Left colon (tissue), 2 donors: ENCODE results near the gene FHIT. TPM values are rescaled to one million over a fixed set of nuclear protein-coding genes. Genes with fewer than 3 reads are reported as not detected.
A peak's percentile ranks its signal among the peaks of the same experiment; 100 is the strongest.

Experiments
- ATAC-seq: fragments of 200-7000 bp; cut with Tn5 transposase; one replicate; pipeline ENCODE4 v1.9.1; 2020; ENCODE audit warnings: mild to moderate bottlenecking, moderate library complexity
- DNase-seq, 2 donors: peaks; one replicate each; pipeline ENCODE4 v3.0.0-alpha.2; 2020
- intact Hi-C, 2 donors: fragments of 100-400 bp; cut with DNase I in 1 of 2; cut with micrococcal nuclease in 1 of 2; formaldehyde crosslinking; loops; one replicate each; pipeline versions ENCODE4 v1.11.2 to v1.14.0; 2022; cut with DNase I, micrococcal nuclease
- total RNA-seq, 2 donors: library from RNA; stranded (reverse); fragmentation: NEBNext Ultra II Directional; extraction: Animal tissue kit (Norgen Biotek cat#: 25700); gene quantifications; one replicate each; pipeline ENCODE4 v1.2.1, GENCODE V29; 2021
- donor health status: DM: no; HTN: no; CAD: no.
- donor health status: DM: yes; HTN: yes; CAD: no.

FHIT gene
- total RNA-seq, 2 donors from 2014 or later, result 14.5 to 17.2 TPM

GRCh38 chr3:60291115-60291514, 960.1 kb downstream of the FHIT start:
- ATAC-seq, result no peak
- intact Hi-C loops, result no loop called here
- no peak for DNase-seq

GRCh38 chr3:60290122-60290492, 961.1 kb downstream of the FHIT start:
- intact Hi-C loops, result no loop called here
- no peak for DNase-seq
- no peak for ATAC-seq

DNA sequence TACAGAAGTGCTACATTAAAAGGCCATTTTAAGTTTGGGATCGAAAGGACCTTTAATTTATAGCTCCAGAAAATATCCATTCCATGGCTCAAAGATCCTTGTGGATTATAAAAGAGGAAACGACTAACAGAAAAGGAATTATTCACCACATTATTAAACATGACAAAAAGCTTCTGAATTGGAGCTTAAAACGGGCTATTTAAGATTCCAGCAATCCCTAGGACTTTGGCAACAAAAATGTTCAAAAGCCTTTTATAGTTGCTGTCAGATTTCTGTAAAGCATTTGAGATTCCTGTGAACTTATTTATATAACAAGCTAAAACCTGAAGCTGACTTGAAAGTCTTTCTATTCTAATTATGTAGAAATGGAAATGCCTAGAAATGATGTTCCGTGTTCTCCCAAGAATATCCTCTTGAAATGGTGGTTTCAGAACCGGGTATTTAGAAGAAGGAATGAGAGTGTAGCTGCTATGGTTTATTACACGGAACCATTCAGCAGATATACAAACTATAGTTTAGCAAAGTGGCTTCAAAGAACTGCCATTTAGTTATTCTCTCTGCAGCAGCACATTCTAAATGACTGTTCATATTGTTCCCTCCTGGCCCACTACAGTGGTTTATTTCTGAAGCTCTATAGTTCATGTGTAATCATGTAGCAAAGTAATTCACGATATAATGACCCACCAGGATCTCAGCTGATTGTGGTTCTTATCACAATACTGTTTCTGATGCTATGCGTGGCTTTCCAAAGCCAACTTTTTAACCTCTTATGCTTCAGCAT, 961.7 kb downstream of the FHIT start:
- DNase-seq (no peak), ATAC-seq (no peak)
- intact Hi-C loops, result no loop called here

DNA sequence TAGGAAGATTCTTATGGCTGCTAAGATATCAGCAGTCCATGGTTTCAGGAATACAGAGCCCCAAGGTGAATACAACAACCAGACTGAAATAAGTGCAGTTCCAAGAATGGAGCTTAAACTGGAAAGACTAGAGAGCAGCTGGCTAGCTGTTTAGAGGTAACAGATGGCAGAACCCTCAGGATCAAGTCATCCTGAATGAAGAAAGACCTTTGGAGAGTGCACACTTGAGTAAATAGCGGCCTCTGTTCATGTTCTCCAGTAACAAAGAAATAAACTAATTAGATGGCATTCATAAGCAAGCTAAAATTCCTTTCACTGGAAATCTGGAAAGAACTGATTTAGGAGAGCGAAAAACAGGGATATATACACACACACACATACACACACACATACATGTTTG, 968.4 kb downstream of the FHIT start:
- DNase-seq (no peak), ATAC-seq (no peak)
- intact Hi-C loops, result no loop called here

DNA sequence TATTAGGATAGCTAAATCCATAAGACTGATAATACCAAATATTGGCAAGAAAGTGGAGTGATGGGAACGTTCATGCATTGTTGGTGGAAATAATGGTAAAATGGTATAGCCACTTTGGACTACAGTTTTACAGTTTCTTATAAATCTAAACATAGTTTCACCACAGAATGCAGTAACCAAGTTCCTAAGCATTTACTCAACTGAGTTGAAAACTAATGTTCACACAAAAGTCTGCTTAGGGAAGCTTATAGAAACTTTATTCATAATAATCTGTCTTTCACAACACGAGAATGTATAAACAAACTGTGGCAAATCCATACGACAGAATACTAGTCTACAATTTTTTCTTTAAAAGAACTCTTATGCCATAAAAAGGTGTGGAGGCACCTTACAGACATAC, 969.3 kb downstream of the FHIT start:
- ATAC-seq, result no peak
- intact Hi-C loops, result no loop called here
- DNase-seq, result no peak

GRCh38 chr3:60277361-60277800, 973.9 kb downstream of the FHIT start:
- DNase-seq, result no peak
- intact Hi-C loops, result no loop called here
- no peak for ATAC-seq

- ATAC-seq (no peak), DNase-seq (no peak)
- intact Hi-C loops, result no loop called here
Observed at GRCh38 chr3:60276615-60277014, 974.6 kb downstream of the FHIT start.

GRCh38 chr3:60274646-60275045, 976.6 kb downstream of the FHIT start:
- intact Hi-C loops, result no loop called here
- no peak for ATAC-seq
- DNase-seq, result no peak

- ATAC-seq, result no peak
- no peak for DNase-seq
- intact Hi-C loops, result no loop called here
Observed at GRCh38 chr3:60274098-60274497, 977.2 kb downstream of the FHIT start.

- ATAC-seq (no peak), DNase-seq (no peak)
- intact Hi-C loops, result no loop called here
Observed at GRCh38 chr3:60269829-60270266, 981.4 kb downstream of the FHIT start.

DNA sequence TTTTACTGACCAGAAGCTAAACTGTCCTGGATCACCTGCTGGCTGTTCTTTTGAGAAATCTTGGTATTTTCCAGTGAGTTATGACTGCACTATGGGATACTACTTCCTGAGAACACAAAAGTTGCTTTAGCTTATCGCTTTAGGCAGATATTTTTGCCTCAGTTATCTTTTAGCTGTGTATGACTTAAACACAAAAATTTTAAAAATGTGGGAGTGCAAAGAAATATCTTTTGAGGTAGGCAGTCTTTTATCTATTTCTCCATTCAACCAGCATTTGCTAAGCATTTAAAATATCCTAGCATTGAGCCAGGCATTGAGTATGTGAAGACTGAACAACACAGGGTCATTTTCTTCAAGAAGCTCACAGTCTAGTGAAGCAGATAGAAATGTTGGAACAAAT, 981.9 kb downstream of the FHIT start:
- intact Hi-C loops, result no loop called here
- no peak for DNase-seq
- no peak for ATAC-seq

DNA sequence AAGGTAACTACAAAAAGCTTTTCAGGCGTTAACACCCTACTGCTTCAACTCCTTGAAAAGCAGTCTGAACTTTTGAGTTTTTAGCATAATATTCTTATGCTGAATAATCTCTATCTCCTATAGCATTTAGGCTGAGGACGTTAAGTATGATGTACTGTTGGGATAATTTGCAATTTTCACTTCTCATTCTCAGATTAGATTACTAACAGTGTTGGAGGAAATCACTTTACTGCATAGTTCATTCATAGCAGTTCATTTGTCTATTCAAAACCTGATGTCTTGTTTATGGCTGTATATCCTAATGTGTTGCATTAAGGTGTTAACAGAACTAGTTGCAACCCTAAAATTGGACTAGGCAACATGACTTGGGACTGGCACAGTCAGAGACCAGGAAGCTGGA, 983.1 kb downstream of the FHIT start:
- ATAC-seq (no peak), DNase-seq (no peak)
- intact Hi-C loops, result no loop called here

- intact Hi-C loops, result no loop called here
- no peak for ATAC-seq
- DNase-seq, result no peak
Observed at GRCh38 chr3:60266444-60266843, 984.8 kb downstream of the FHIT start.

- intact Hi-C loops, result no loop called here
- DNase-seq, result no peak
- no peak for ATAC-seq
Observed at GRCh38 chr3:60263191-60263590, 988.1 kb downstream of the FHIT start.

GRCh38 chr3:60262546-60262945, 988.7 kb downstream of the FHIT start:
- no peak for ATAC-seq
- intact Hi-C loops, result no loop called here

DNA sequence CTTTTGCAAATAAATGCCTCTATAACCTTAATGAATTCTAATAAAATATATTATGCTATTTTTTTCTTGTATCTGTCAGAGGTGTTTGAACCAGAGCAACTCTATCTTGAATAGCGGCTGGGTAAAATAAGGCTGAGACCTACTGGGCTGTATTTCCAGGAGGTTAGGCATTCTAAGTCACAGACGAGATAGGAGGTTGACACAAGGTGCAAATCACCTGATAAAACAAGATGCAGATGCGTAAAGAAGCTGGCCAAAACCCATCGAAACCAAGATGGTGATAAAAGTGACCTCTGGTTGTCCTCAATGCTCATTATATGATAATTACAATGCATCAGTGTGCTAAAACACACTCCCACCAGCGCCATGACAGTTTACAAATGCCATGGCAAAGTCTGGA, 990.7 kb downstream of the FHIT start:
- no peak for DNase-seq
- intact Hi-C loops, result no loop called here
- no peak for ATAC-seq

More at GRCh38 chr3:60262546-60262945, 988.7 kb downstream of the FHIT start:
- no peak for DNase-seq

DNA sequence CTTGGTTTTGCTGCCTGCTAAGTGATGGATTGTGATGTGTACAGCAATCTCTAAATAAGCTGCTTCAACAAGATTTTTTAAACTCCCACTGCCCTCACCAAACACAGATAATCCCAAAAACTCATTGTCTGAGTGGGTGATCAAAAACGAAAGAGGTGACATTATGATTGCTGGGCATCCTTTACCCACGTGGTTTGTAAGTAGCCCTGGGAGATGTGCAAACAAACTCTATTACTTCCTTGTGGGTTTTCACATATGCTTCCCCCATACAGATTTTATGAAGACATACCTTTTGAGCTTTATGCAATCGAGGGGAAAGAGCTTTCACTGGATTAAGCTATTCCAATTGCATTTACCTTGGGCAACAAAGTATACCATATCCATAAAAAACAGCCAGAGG, 1000.4 kb downstream of the FHIT start:
- DNase-seq (no peak), ATAC-seq (peak; percentile 58)
- intact Hi-C loops, result no loop called here

GRCh38 chr3:60250206-60250605, 1001.0 kb downstream of the FHIT start:
- DNase-seq (no peak), ATAC-seq (no peak)
- intact Hi-C loops, result no loop called here

GRCh38 chr3:60246361-60246760, 1004.9 kb downstream of the FHIT start:
- no peak for ATAC-seq
- DNase-seq, result no peak
- intact Hi-C loops, result no loop called here

- DNase-seq (no peak), ATAC-seq (no peak)
- intact Hi-C loops, result no loop called here
Observed at GRCh38 chr3:60243456-60243855, 1007.8 kb downstream of the FHIT start.

DNA sequence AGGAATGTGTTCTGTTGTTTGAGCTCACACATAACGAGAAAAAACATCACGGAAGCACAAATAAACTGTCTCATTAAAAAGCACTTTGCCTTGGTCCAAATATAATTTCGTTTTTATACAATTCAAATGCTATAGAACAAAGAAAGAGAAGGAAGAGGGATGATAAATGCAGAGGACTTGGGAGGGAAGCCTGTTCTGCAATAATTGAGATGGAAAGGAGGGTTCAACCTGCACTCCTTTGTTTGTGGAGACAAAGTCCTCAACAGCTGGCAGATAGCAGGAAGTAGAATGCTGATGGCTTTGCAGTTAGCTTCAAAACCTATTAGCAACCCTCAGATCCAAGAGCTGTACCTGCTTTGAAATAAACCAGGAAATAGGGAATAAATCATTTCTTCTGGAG, 1010.8 kb downstream of the FHIT start:
- DNase-seq, result peak; percentile 6 to 36
- ATAC-seq, result peak; percentile 99

More for the DNA sequence above, 1010.8 kb downstream of the FHIT start:
- intact Hi-C loops, result no loop called here
